Bronchial epithelial cell (primary cell): ENCODE measurements around the gene PHB1. TPM values are rescaled to one million over a fixed set of nuclear protein-coding genes. Genes with fewer than 3 reads are reported as not detected.

Experiments
- DNase-seq: peaks from one replicate; pipeline ENCODE4 v3.0.0-alpha.2; 2010; ENCODE audit warnings: low read depth
- FAIRE-seq: peaks from 2 replicates; lab custom pipeline; 2011; peaks lifted over from hg19 to GRCh38; lab: Jason Lieb, UNC
- H3K27me3 ChIP-seq: 2 replicates; pipeline ENCODE4 v1.5.1; 2011; ENCODE audit warnings: low read length; ENCODE audit not compliant: control insufficient read depth, insufficient read depth
- H3K36me3 ChIP-seq: 2 replicates; pipeline ENCODE4 v1.5.1; 2011; ENCODE audit warnings: low read length; ENCODE audit not compliant: control insufficient read depth, insufficient read depth
- H3K4me3 ChIP-seq: 2 replicates; pipeline ENCODE4 v1.5.1; 2011; ENCODE audit warnings: mild to moderate bottlenecking, low read depth, low read length, control low read depth
- total RNA-seq: library from RNA; depleted of rRNA; stranded (reverse); fragments of >200 nt; gene quantifications from 2 replicates; pipeline ENCODE4 v1.2.1, GENCODE V29; 2014
- TF ChIP-seq, protein P1 (sequence below): IDR thresholded peaks from 2 replicates; pipeline ENCODE4 v1.5.1; 2011; ENCODE audit warnings: mild to moderate bottlenecking, moderate library complexity, low read length, control low read depth, inconsistent platforms; ENCODE audit not compliant: insufficient read depth, severe bottlenecking

Gene PHB1
- total RNA-seq, 1 donor from 2014 or later, result 235 TPM

DNA sequence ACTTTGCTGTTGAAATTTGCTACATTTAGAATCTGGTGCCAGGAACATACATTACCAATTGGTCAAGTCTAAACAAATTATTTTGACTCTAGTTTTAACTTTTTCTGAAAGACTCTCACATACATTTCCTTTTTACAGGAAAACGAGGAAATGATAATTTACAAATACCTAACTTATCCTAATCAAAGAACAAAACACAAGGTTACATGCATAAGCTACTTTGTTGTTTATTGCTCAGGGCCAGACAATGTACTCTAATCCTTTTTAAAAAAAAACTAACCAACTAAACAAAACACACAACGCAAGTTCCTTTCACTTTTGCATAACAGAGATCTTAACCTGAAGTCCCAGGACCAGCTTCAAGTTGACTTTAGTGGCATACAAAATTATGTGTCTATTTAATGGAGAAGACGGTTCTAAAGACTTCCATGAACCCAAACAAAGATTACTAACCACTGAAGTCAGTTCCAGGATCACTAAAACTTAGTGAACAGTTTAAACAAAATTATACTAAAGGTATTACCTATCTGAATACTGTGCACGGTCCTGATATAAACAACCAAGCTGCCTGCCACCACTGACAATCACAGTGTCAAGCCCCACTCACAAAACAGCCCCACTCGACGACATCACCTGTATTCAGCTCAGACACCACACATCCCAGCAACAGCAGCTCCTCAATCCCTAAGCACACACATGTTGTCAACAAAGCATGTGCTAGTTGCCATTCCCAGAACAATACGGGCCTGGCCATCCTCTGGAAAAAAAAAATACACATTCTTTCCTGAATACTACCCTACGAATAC, 54.5 kb downstream of the PHB1 start:
- H3K36me3 ChIP-seq, result no peaks in the 10 kb centered on the region
- peak overlapping the region; percentile 83 for H3K4me3 ChIP-seq
- TF ChIP-seq, protein P1, sequence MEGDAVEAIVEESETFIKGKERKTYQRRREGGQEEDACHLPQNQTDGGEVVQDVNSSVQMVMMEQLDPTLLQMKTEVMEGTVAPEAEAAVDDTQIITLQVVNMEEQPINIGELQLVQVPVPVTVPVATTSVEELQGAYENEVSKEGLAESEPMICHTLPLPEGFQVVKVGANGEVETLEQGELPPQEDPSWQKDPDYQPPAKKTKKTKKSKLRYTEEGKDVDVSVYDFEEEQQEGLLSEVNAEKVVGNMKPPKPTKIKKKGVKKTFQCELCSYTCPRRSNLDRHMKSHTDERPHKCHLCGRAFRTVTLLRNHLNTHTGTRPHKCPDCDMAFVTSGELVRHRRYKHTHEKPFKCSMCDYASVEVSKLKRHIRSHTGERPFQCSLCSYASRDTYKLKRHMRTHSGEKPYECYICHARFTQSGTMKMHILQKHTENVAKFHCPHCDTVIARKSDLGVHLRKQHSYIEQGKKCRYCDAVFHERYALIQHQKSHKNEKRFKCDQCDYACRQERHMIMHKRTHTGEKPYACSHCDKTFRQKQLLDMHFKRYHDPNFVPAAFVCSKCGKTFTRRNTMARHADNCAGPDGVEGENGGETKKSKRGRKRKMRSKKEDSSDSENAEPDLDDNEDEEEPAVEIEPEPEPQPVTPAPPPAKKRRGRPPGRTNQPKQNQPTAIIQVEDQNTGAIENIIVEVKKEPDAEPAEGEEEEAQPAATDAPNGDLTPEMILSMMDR, result no peak
- H3K27me3 ChIP-seq, result no peaks in the 10 kb centered on the region
- FAIRE-seq (no peak), DNase-seq (no peak)

GRCh38 chr17:49358641-49359247, 55.9 kb downstream of the PHB1 start:
- TF ChIP-seq, protein P1, result no peak
- no peak overlapping the region for H3K4me3 ChIP-seq
- H3K36me3 ChIP-seq, result no peaks in the 10 kb centered on the region
- DNase-seq, result no peak
- FAIRE-seq, result no peak
- H3K27me3 ChIP-seq, result no peaks in the 10 kb centered on the region

DNA sequence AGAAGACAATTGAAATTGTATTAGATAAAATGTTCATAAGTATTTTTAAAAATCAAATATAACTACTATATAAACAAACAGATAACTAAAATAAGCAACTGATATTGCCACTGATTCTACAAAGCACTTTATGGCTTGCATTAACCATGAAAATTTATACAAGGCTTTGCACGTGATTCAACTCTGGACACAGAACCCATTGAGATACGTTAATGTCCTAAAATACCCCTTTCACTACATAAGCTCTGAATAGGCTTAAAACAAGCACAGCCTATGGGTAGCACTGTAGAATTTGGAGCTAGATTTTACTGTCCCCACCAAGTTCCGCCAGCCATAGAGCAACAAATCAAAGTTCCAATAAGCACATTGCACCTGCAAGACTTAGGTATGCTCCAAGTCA, 57.2 kb downstream of the PHB1 start:
- DNase-seq, result no peak

DNA sequence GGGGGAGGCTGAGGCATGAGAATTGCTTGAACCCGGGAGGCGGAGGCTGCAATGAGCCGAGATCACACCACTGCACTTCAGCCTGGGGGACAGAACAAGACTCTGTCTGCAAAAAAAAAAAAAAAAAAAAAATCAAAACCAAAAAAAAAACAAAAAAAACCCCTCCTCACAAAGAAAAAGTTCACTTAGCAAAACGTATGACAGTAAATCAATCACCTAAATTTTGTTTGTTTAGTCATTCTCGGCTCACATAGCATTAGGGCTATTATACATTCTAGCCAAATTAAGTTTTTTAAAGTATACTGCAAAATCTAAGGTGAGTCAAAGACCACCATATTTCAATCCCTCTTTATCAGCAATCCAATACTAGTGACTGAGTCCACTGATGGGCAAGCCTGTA, 58.4 kb downstream of the PHB1 start:
- no peaks in the 10 kb centered on the region for H3K27me3 ChIP-seq
- H3K4me3 ChIP-seq, result no peak overlapping the region
- DNase-seq, result no peak
- TF ChIP-seq, protein P1, result no peak
- no peaks in the 10 kb centered on the region for H3K36me3 ChIP-seq
- FAIRE-seq, result no peak

More for the DNA sequence above, 57.2 kb downstream of the PHB1 start:
- H3K27me3 ChIP-seq, result no peaks in the 10 kb centered on the region
- FAIRE-seq, result no peak
- TF ChIP-seq, protein P1, result no peak
- no peaks in the 10 kb centered on the region for H3K36me3 ChIP-seq
- H3K4me3 ChIP-seq, result no peak overlapping the region

Other genes with a start within 250 kb of the PHB1 start
- not detected in 2 replicates for gene GNGT2, start 204.3 kb downstream of the PHB1 start, total RNA-seq
- gene ABI3, start 204.2 kb downstream of the PHB1 start, total RNA-seq, result not detected in 2 replicates
- not detected in 2 replicates for gene PHOSPHO1, start 184.1 kb downstream of the PHB1 start, total RNA-seq
- 5.3 and 5.5 TPM in 2 replicates for gene ZNF652, start 52.6 kb downstream of the PHB1 start, total RNA-seq
- 0.53 and 4.5 TPM in 2 replicates for gene NGFR, start 80.4 kb upstream of the PHB1 start, total RNA-seq
- not detected in 2 replicates for gene NXPH3, start 161.0 kb upstream of the PHB1 start, total RNA-seq